Endothelial cell of umbilical vein (primary cell): ENCODE results near the gene VIL1. TPM values are rescaled to one million over a fixed set of nuclear protein-coding genes. Genes with fewer than 3 reads are reported as not detected.
A peak's percentile ranks its signal among the peaks of the same experiment; 100 is the strongest.

ENCODE experiments used
- BruUV-seq: library from RNA; stranded (reverse); fragments of 400-500 nt; replicated peaks from 2 replicates; lab custom pipeline; 2021; lab: Mats Ljungman, UMichigan
- CTCF ChIA-PET: fragments of 300-600, 350-600 bp; sonication (Branson Sonifier 250); formaldehyde crosslinking; loops from one replicate; lab custom pipeline; 2021; ENCODE audit warnings: antibody characterized with exemption, inconsistent platforms; lab: Charles Lee
- POLR2A ChIA-PET: fragments of 300-600, 350-600 bp; sonication (Branson Sonifier 250); formaldehyde crosslinking; loops from one replicate; lab custom pipeline; 2021; ENCODE audit warnings: antibody characterized with exemption, inconsistent platforms; lab: Charles Lee
- DNase-seq: peaks from one replicate; pipeline ENCODE4 v3.0.0-alpha.2; 2011; ENCODE audit warnings: low read depth, low spot score
- FAIRE-seq: peaks from 2 replicates; lab custom pipeline; 2011; peaks lifted over from hg19 to GRCh38; lab: Jason Lieb, UNC
- H2AFZ ChIP-seq: 2 replicates; pipeline ENCODE4 v1.6.0; 2012; ENCODE audit warnings: low read depth, low read length, control low read depth, inconsistent platforms
- H3K27ac ChIP-seq: 2 replicates; pipeline ENCODE4 v1.5.1; 2011; ENCODE audit warnings: low read depth, mild to moderate bottlenecking, control low read depth, low read length, moderate library complexity; ENCODE audit not compliant: insufficient read depth
- H3K27me3 ChIP-seq, 2 experiments: 2 replicates each; pipeline versions ENCODE4 v1.6.0 to v1.6.1; 2011; ENCODE audit warnings: low read length in 2 of 2, mixed read lengths in 1 of 2; ENCODE audit not compliant: control insufficient read depth in 2 of 2, insufficient read depth in 2 of 2
- H3K36me3 ChIP-seq, 2 experiments: 2 replicates in 1 of 2; 3 replicates in 1 of 2; pipeline ENCODE4 v1.5.1; 2011; ENCODE audit warnings: low read length in 2 of 2, mild to moderate bottlenecking in 1 of 2, moderate library complexity in 1 of 2; ENCODE audit not compliant: control insufficient read depth in 2 of 2, insufficient read depth in 2 of 2; ENCODE audit errors: extremely low read depth in 1 of 2
- H3K4me1 ChIP-seq: 3 replicates; pipeline ENCODE4 v1.5.1; 2011; ENCODE audit warnings: mild to moderate bottlenecking, low read length; ENCODE audit not compliant: control insufficient read depth, insufficient read depth; ENCODE audit errors: extremely low read depth
- H3K4me2 ChIP-seq: 2 replicates; pipeline ENCODE4 v1.6.1; 2011; ENCODE audit warnings: low read length, control low read depth, mixed read lengths; ENCODE audit not compliant: insufficient read depth
- H3K4me3 ChIP-seq, 3 experiments: fragments of 200-600 bp in 1 of 3; sonication (generic), shearing (Covaris generic) in 1 of 3; replicated peaks in 1 of 3; 2 replicates each; pipeline ENCODE4 v1.5.1; 2011 to 2016; ENCODE audit warnings: control low read depth in 3 of 3, low read length in 3 of 3, mild to moderate bottlenecking in 2 of 3, inconsistent platforms in 1 of 3, low read depth in 1 of 3, moderate library complexity in 1 of 3; ENCODE audit not compliant: insufficient read depth in 1 of 3
- H3K79me2 ChIP-seq: 2 replicates; pipeline ENCODE4 v1.6.0; 2012; ENCODE audit warnings: low read length, inconsistent platforms; ENCODE audit not compliant: control insufficient read depth, insufficient read depth
- H3K9ac ChIP-seq: replicated peaks from 2 replicates; pipeline ENCODE3; 2011; ENCODE audit warnings: low read length, control low read depth; ENCODE audit not compliant: insufficient read depth; ENCODE audit errors: extremely low read depth
- H3K9me1 ChIP-seq: replicated peaks from 3 replicates; pipeline ENCODE4 v1.6.0; 2011; ENCODE audit warnings: mild to moderate bottlenecking, low read length; ENCODE audit not compliant: control insufficient read depth, insufficient read depth; ENCODE audit errors: extremely low read depth
- H3K9me3 ChIP-seq: replicated peaks from 2 replicates; pipeline ENCODE4 v1.5.1; 2012; ENCODE audit warnings: low read length, inconsistent platforms; ENCODE audit not compliant: control insufficient read depth, insufficient read depth
- H4K20me1 ChIP-seq: replicated peaks from 2 replicates; pipeline ENCODE3; 2011; ENCODE audit warnings: mild to moderate bottlenecking, low read length; ENCODE audit not compliant: control insufficient read depth, insufficient read depth; ENCODE audit errors: extremely low read depth
- CTCF ChIP-seq, 2 donors: IDR thresholded peaks; 1 replicate in 1 of 2; 2 replicates in 1 of 2; pipeline ENCODE4 v1.5.1; 2011; ENCODE audit warnings: low read length in 2 of 2, mild to moderate bottlenecking in 2 of 2, moderate library complexity in 2 of 2, control low read depth in 1 of 2, inconsistent platforms in 1 of 2, low read depth in 1 of 2; ENCODE audit not compliant: insufficient read depth in 1 of 2; ENCODE audit errors: extremely low read depth in 1 of 2
- EZH2 ChIP-seq: IDR thresholded peaks from 2 replicates; pipeline ENCODE4 v1.6.1; 2012; ENCODE audit warnings: borderline replicate concordance, low read depth, mild to moderate bottlenecking, moderate library complexity, low read length, inconsistent platforms; ENCODE audit not compliant: severe bottlenecking
- FOS ChIP-seq: IDR thresholded peaks from 2 replicates; pipeline ENCODE4 v1.6.1; 2011; ENCODE audit warnings: mild to moderate bottlenecking, low read length, moderate library complexity, borderline replicate concordance; ENCODE audit not compliant: insufficient read depth
- GATA2 ChIP-seq: IDR thresholded peaks from 2 replicates; pipeline ENCODE4 v1.7.0; 2011; ENCODE audit warnings: low read depth, mild to moderate bottlenecking, moderate library complexity, mixed read lengths, low read length; ENCODE audit not compliant: insufficient read length, insufficient read depth
- JUN ChIP-seq: IDR thresholded peaks from 2 replicates; pipeline ENCODE4 v1.6.1; 2011; ENCODE audit warnings: borderline replicate concordance, low read depth; ENCODE audit not compliant: insufficient read length, insufficient read depth
- MAX ChIP-seq: IDR thresholded peaks from 2 replicates; pipeline ENCODE4 v1.6.1; 2011; ENCODE audit not compliant: insufficient read depth, insufficient read length
- MYC ChIP-seq: IDR thresholded peaks from one replicate; pipeline ENCODE4 v1.6.1; 2011; ENCODE audit warnings: mild to moderate bottlenecking, low read depth, low read length
- POLR2A ChIP-seq: IDR thresholded peaks from 2 replicates; pipeline ENCODE4 v1.6.1; 2012; ENCODE audit warnings: low read depth, mild to moderate bottlenecking, control low read depth, low read length
- POLR2AphosphoS5 ChIP-seq: IDR thresholded peaks from 2 replicates; pipeline ENCODE4 v1.6.1; 2012; ENCODE audit warnings: low read depth, mild to moderate bottlenecking, control low read depth, low read length, moderate library complexity; ENCODE audit not compliant: insufficient read depth
- dilution Hi-C: fragments of 300-500 bp; cut with MboI; formaldehyde crosslinking; loops from one replicate; pipeline ENCODE4 v1.15.0; 2019; ENCODE audit warnings: low sequenced_read_pairs; ENCODE audit not compliant: extremely low pct_ligation_motif_present
- intact Hi-C: fragments of 100-400 bp; cut with micrococcal nuclease; formaldehyde crosslinking; loops from one replicate; pipeline ENCODE4 v1.10.0; 2022
- polyA plus RNA-seq, 4 experiments: library from polyadenylated mRNA; depleted of rRNA in 3 of 4; stranded (reverse) in 3 of 4; unstranded in 1 of 4; fragments of >200 nt; gene quantifications; 2 replicates each; pipeline versions ENCODE4 v1.2.1 to v1.2.3, GENCODE V29; 2011 to 2012; ENCODE audit warnings: missing spikeins in 1 of 4
- total RNA-seq: library from RNA; stranded (reverse); gene quantifications from 2 replicates; pipeline ENCODE4 v1.2.3, GENCODE V29; 2021

The VIL1 gene
- total and polyA plus RNA-seq, 2 donors (not counting 3 experiments of a cell fraction or from before 2014, with no cell fraction given), result not detected

- H3K9me1 ChIP-seq, result no peaks in the 10 kb centered on the region
- TF ChIP-seq CTCF (IDR thresholded peaks at IDR 0.05; ENCODE audit: extremely low read depth in 1 of 2, insufficient read depth in 1 of 2, low read depth in 1 of 2, low read length in 2 of 2) (no peak), MAX (no peak), JUN (no peak), POLR2A (no peak), POLR2AphosphoS5 (no peak), GATA2 (no peak), FOS (no peak), EZH2 (no peak), MYC (no peak)
- no peaks in the 10 kb centered on the region for H4K20me1 ChIP-seq
- BruUV-seq, result no TSS peak
- peak overlapping the region; percentile 73 for H3K9ac ChIP-seq
- POLR2A ChIA-PET, result no interaction called here
- H3K4me2 ChIP-seq, result peak overlapping the region; percentile 53
- H3K9me3 ChIP-seq, result no peaks in the 10 kb centered on the region
- intact Hi-C loops, result no loop called here
- H3K4me3 ChIP-seq, result peak overlapping the region; percentile 53 to 94 (median 69)
- H3K4me1 ChIP-seq, result peaks cover 36% of the 10 kb centered on the region
- H3K27me3 ChIP-seq, result no peaks in the 10 kb centered on the region
- DNase-seq (peak; percentile 48), FAIRE-seq (no peak)
- peak overlapping the region; percentile 7 for H2AFZ ChIP-seq
- dilution Hi-C loops, result no loop called here
- peaks cover 21% of the 10 kb centered on the region for H3K79me2 ChIP-seq
- H3K36me3 ChIP-seq, result peaks cover 0 to 24% of the 10 kb centered on the region in 2 experiments
- CTCF ChIA-PET, result interaction anchor here (0.8 to 2.7 kb wide), 5 partner anchors 64 to 447 kb away, joined by 3 to 20 read pairs (median 3); no protein-coding TSS in a partner anchor
- H3K27ac ChIP-seq, result peak overlapping the region; percentile 63
Observed at GRCh38 chr2:218400167-218400929, 18.6 kb upstream of the VIL1 start.
